Nephron (organoid): Measurements from ENCODE around the gene PI4K2A.

Experiments used
- H3K27ac Mint-ChIP-seq, 3 experiments: 2 replicates each; pipeline ENCODE4 v1.8.0; 2020; ENCODE audit warnings: mixed read lengths in 3 of 3, mild to moderate bottlenecking in 2 of 3, moderate library complexity in 1 of 3
- H3K27me3 Mint-ChIP-seq: 2 replicates; pipeline ENCODE4 v1.8.0; 2021; ENCODE audit warnings: low read depth, mild to moderate bottlenecking, moderate library complexity, mixed read lengths
- H3K36me3 Mint-ChIP-seq: 2 replicates; pipeline ENCODE4 v1.8.0; 2020; ENCODE audit warnings: low read depth, mixed read lengths
- H3K4me1 Mint-ChIP-seq: 2 replicates; pipeline ENCODE4 v1.8.0; 2020; ENCODE audit warnings: mixed read lengths
- H3K4me3 Mint-ChIP-seq, 3 experiments: 2 replicates each; pipeline ENCODE4 v1.8.0; 2020; ENCODE audit warnings: mild to moderate bottlenecking in 3 of 3, mixed read lengths in 3 of 3, moderate library complexity in 2 of 3
- H3K9me3 Mint-ChIP-seq: 2 replicates; pipeline ENCODE4 v1.8.0; 2020; ENCODE audit warnings: mixed read lengths
- TF ChIP-seq, protein P1 (sequence below), 3 experiments: fragments of 200-600 bp; sonication (generic); IDR thresholded peaks; one replicate each; pipeline ENCODE4 v1.5.0; 2021; ENCODE audit warnings: antibody characterized with exemption in 3 of 3; ENCODE audit not compliant: unreplicated experiment in 3 of 3

PI4K2A gene

GRCh38 chr10:97714401-97715258 lies 74.2 kb downstream of the PI4K2A start:
- peak overlapping the region; percentile 96 to 99 (median 96) for H3K27ac Mint-ChIP-seq
- H3K9me3 Mint-ChIP-seq, result no peaks in the 10 kb centered on the region
- H3K36me3 Mint-ChIP-seq, result peaks cover 28% of the 10 kb centered on the region
- H3K4me1 Mint-ChIP-seq, result peaks cover 50% of the 10 kb centered on the region
- H3K27me3 Mint-ChIP-seq, result peaks cover 13% of the 10 kb centered on the region
- TF ChIP-seq, protein P1, sequence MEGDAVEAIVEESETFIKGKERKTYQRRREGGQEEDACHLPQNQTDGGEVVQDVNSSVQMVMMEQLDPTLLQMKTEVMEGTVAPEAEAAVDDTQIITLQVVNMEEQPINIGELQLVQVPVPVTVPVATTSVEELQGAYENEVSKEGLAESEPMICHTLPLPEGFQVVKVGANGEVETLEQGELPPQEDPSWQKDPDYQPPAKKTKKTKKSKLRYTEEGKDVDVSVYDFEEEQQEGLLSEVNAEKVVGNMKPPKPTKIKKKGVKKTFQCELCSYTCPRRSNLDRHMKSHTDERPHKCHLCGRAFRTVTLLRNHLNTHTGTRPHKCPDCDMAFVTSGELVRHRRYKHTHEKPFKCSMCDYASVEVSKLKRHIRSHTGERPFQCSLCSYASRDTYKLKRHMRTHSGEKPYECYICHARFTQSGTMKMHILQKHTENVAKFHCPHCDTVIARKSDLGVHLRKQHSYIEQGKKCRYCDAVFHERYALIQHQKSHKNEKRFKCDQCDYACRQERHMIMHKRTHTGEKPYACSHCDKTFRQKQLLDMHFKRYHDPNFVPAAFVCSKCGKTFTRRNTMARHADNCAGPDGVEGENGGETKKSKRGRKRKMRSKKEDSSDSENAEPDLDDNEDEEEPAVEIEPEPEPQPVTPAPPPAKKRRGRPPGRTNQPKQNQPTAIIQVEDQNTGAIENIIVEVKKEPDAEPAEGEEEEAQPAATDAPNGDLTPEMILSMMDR (IDR thresholded peaks at IDR 0.05; ENCODE audit: unreplicated experiment in 3 of 3), result no peak
- peak overlapping the region; percentile 98 to 100 (median 99) for H3K4me3 Mint-ChIP-seq

GRCh38 chr10:97715259-97715874 lies 74.9 kb downstream of the PI4K2A start:
- H3K9me3 Mint-ChIP-seq, result no peaks in the 10 kb centered on the region
- peaks cover 31% of the 10 kb centered on the region for H3K36me3 Mint-ChIP-seq
- peaks cover 49% of the 10 kb centered on the region for H3K4me1 Mint-ChIP-seq
- peaks cover 13% of the 10 kb centered on the region for H3K27me3 Mint-ChIP-seq
- peak overlapping the region; percentile 96 to 99 (median 96) for H3K27ac Mint-ChIP-seq
- TF ChIP-seq, protein P1 (IDR thresholded peaks at IDR 0.05; ENCODE audit: unreplicated experiment in 3 of 3), result no peak
- H3K4me3 Mint-ChIP-seq, result peak overlapping the region; percentile 98 to 100 (median 99)

GRCh38 chr10:97717627-97718026 lies 77.2 kb downstream of the PI4K2A start:
- TF ChIP-seq, protein P1 (IDR thresholded peaks at IDR 0.05; ENCODE audit: unreplicated experiment in 3 of 3), result no peak
- peaks cover 49% of the 10 kb centered on the region for H3K4me1 Mint-ChIP-seq
- H3K9me3 Mint-ChIP-seq, result no peaks in the 10 kb centered on the region
- H3K36me3 Mint-ChIP-seq, result peaks cover 40% of the 10 kb centered on the region
- peak overlapping the region in 1 of 3 experiments; percentile 5 for H3K27ac Mint-ChIP-seq
- peak overlapping the region; percentile 8 to 43 (median 25) for H3K4me3 Mint-ChIP-seq
- peaks cover 9% of the 10 kb centered on the region for H3K27me3 Mint-ChIP-seq

DNA sequence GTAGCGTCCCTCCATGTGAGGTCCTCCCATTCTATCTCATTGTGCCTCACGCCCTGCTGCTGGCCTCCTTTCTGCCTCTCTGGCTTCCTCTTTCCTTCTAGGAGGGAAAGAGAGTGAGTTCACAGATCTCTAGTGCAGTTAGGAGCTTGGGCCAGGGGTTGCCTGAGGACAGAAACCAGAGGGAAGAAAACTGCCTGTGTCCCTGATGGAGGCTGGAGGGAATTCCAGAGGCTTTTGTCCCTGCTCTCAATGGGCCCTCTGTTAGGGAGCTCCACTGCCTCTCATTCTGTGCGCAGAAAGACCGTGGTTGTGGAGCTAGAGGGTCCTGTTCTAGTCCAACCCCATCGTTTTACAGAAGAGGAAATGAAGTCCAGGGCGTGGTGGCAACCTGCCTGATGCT lies 77.7 kb downstream of the PI4K2A start:
- Mint-ChIP-seq H3K4me3 (peak overlapping the region; percentile 33 to 65 (median 56)), H3K4me1 (peaks cover 44% of the 10 kb centered on the region), H3K27me3 (peaks cover 9% of the 10 kb centered on the region), H3K9me3 (no peaks in the 10 kb centered on the region), H3K27ac (peak overlapping the region in 2 of 3 experiments; percentile 3 to 5), H3K36me3 (peaks cover 40% of the 10 kb centered on the region)
- TF ChIP-seq, protein P1 (IDR thresholded peaks at IDR 0.05; ENCODE audit: unreplicated experiment in 3 of 3), result no peak

- Mint-ChIP-seq H3K9me3 (no peaks in the 10 kb centered on the region), H3K4me3 (peak overlapping the region in 2 of 3 experiments; percentile 6 to 52), H3K27ac (peak overlapping the region; percentile 30 to 41 (median 34)), H3K36me3 (peaks cover 40% of the 10 kb centered on the region), H3K4me1 (peaks cover 44% of the 10 kb centered on the region), H3K27me3 (peaks cover 12% of the 10 kb centered on the region)
- TF ChIP-seq, protein P1 (IDR thresholded peaks at IDR 0.05; ENCODE audit: unreplicated experiment in 3 of 3), result no peak
These were observed 78.2 kb downstream of the PI4K2A start for GRCh38 chr10:97718659-97719142.
